ENCODE data around the gene PIEZO2.

PIEZO2 gene

DNA sequence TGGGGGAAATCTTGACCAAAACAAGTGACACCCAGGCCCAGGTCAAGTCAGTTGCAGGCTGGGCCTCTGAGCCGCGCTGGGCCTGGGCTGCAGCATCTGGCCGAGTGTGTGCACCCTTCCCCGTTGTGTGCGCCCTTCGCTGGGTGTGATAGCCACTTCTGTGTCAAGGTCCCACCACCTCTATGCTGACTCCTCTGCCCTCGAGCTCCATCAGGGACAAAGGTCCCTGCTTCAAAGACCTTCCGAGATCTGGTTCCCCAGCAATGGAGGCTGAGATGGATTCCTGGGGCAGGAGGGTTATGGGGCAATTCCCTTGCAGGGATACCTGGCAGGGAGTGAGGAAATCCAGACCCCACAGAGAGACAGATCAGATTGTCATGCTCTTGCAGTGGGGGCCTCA, 93.6 kb downstream of the PIEZO2 start:
- DNase-seq, result no peak

DNA sequence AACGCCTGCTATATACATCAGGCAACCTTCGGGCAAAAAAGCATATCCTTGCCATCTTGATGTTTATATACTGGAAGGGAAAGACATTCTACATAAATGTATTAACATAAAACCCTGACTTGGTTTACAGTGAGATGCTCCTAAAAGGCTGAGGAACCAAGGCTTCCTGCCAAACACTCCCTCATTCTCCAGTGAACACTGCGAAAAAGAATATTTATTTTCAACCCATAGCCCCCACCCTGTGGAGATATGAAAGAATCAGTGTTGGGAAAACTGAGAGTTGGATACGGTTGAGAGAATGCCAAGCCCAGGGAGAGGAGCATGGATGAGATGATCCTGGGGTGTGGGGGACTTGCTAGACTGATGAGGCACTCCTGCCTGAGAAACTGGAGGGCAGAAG, 94.9 kb downstream of the PIEZO2 start:
- no peak for DNase-seq

DNA sequence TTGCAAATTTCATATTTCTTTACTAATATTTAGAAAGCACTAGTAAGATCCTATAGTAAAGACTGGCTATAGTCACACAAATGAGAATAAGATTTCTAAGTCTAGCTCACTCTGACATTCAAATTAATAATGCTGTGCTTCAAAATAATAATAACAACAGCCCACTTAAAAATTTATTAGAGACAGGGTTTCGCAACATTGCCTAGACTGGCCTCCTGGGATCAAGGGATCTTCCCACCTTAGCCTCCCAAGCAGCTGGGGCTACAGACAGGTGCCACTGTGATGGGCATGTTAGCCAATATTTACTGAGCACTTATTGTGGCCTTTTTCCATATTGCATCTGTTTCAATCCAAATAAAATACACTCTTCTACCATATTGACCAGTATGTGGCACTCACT, 96.1 kb downstream of the PIEZO2 start:
- no peak for DNase-seq

DNA sequence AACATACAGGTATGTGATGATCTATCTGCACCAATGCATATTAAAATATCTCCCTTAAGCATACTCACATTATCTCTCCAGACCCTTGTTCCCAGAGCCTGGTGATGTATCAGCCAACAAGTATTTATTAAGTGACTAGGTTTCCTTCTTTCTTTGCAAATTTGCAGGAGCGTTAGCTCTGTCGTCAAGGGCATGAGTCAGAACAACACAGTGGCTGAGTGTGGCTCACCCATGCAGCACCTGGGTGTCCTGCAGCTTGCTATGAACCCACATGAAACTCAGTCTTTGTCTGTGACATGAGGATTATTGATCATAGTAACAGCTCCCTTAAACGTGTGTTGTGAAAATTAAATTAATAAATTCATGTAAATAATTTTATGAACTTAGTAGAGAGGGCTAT, 96.6 kb downstream of the PIEZO2 start:
- no peak for DNase-seq

DNA sequence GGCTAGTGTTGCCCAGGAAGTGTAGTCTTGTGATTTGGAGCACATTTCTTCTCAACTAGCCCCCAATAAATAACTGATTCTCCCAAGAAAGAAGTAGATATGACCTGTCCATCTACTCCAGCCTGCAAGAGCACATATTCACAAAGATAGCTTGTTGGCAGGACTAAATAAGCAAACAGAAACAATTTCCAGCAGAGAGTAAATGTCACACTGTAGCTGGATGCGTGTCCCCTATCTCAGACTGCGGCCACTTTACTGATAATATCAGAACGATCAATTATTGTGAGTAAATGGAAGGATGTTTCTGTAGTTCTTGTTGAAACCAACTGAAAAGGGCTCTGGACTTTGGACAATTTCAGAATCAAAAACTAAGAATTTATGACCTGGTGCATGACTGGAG, 97.9 kb downstream of the PIEZO2 start:
- no peak for DNase-seq

DNA sequence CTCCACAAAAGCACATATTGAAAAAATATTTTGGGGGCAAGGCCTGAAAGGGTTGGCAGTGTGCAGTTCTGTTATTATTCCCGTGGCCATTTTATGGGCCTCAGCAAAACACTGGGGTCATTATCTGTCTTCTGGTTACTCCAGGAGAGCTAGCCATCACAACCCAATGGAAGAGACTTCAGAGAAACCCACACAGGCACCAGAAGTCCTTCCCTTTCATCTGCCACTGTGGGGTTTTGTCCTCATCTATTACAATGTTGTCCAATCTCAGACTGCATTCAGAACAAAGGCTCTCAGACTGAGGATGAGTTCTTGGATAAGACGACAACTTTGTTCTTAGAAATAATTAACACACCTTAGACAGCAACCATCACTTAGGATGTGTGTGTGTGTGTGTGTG, 98.4 kb downstream of the PIEZO2 start:
- no peak for DNase-seq

DNA sequence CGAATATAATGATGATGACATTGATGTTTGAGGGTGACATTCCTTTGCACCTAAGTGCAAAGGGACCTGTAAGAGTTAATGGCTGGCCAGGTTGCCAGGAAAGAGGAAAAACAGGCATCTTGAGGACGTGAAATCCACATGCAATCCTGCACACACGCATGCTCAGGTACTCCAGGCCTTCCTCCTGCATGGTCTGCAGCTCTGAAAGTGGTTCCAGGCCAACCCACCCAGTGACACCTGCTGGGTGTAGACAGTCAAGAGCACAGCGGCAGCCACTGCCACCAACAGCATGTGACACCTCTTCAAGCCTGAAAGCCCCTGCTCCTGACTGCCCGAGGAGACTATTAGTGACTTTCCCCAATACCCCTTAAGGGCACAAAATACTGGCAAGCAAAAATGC, 101.6 kb downstream of the PIEZO2 start:
- no peak for DNase-seq

DNA sequence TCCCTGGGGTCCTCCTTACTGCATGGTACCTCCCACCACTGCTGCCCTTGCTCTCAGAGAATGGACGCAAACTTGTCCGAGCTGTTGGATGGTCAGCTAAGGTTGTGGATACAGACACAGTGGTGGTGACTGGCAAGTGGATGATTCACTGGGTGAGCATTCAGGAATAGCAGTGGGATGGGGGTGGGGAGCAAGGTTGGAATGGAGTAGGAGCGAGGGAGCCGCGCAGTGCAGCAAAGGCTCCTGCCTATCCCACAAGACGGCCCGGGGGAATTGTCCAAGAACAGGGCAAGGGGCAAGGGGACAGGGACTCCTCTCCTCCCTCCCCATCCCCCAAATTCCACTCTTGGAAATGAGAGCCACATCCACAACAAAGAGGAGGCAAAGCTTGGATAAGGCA, 102.2 kb downstream of the PIEZO2 start:
- no peak for DNase-seq

DNA sequence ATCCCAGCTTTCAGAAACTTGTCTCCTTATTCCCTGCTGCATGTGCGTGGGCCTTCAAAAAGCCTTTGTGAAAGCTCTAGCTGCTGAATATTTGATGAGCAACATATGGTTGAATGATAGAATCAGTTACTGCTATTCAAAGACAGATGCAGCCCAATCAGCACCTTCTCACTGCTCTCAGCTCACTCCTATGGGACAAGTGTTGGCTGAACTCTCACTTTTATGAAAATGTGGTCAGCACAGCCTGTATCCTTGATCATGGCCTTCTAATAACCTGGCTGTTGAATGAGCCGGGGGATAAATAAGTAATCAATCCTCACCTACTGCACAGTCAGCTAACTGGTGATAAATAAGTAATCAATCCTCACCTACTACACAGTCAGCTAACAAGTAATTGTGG, 103.2 kb downstream of the PIEZO2 start:
- DNase-seq, result no peak

DNA sequence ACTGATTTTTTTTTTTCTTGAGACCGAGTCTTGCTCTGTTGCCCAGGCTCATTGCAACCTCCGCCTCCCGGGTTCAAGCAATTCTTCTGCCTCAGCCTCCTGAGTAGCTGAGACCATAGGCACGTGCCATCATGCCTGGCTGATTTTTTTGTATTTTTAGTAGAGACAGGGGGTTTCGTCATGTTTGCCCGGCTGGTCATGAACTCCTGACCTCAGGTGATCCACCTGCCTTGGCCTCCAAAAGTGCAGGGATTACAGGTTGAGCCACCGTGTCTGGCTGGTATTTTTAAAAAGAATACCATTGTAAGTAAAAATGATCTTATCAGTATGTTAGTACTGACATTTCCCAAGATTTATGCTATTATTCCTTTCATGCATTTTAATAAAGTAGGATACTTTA, 105.7 kb downstream of the PIEZO2 start:
- DNase-seq, result no peak

DNA sequence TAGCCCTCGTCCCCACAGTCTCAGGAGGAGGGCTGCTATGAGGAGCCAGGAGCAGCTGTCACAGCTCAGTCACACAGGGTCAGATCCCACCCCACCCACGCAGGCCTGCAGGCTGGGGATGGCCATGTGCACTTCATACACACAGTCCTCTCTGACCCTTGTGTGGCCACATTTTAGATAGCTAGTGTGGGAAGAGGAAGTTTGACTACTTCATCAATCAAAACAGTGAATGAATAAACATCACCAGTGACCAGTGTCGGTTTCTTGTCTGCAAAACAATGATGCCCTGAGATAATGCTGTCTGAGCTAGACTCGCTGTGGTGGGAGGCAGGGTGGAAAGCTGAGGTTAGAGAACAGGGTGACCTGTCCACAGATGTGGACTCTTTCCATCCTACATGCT, 107.1 kb downstream of the PIEZO2 start:
- DNase-seq, result no peak

DNA sequence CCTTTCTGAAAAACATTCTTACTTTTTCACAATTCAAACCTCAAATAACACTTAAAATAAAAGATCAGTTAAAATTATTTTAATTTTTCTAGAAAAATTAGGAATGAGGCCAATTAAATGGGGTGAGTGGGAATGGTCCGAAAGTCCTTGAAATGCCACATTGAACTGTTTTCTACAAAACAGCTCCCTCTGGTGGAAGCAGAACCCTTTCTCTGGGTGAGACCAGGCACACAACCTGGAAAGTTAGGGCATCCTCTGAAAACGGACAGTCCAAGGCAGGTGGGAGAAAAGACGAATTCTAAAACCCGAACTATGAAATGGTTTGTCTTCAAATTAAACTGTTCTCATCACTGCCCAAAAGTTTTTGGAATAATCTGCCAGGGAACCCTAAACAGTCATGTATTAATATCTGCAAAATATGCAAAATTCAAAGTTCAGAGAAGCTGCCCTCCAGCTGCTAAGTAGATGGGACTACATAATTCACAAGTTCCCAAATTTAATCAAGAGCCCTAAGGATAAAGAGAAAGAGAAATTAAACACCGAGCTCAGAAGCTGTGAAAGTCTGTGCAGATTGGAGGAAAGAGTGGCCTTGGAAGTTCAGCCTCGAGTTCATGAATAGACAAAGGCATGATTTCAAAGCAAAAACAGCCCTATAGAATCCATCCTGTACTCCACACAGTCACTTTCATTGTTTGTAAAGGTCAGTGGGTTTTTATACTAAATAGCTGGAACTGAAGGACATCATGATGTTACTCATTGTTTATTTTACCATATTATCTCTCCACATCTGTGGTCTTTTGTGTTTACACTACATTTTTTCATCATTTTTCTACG, 108.3 kb downstream of the PIEZO2 start:
- DNase-seq, result no peak

DNA sequence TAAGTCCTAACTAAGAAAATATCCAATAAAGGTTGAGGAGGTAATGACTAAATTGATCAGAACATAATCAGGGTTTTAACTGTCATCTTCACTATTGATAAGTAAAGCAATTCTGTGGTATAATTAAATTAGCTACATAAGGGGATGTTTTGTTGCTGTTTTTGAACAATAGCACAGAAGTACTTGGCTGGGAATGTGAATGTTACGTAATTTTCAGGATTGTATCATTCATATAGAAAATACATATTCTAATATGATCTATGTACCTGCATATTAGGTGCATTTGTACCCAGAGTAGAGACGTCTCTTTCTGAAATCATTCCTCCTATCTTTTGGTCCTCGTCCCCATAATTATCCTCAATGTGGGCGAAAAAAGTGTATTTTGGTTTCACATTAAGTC, 109.0 kb downstream of the PIEZO2 start:
- no peak for DNase-seq

DNA sequence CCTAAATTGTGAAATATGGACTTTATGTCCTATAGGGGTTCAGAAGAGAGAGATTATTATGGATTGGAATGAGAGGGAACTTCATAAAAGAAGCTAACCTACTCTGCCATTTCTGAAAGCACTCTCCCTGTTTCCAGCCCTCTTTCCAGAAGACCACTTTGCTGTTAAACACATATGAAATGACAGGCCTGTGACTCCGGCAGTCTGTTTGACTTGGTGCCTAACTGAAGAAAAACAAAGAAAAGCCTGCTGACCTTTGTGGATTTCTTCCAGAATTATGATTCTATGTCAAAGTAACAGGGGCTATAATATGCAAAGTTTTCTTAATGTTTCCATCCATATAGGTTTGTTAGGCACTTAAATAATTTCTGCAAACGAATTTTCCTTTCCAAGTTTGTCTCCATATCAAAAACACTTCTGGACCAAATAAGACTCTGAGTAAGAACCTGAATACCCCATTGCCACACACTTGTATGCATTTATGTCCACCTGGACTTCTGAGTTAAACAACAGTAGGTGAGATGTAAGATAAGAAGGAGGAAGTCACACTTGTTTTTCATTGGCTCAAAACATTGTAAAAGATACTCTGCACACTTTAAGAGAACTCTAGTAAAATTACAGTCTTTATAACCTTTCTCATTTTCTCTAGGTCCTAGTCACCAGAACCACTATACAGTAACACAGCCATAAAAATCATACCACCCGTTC, 111.7 kb downstream of the PIEZO2 start:
- no peak for DNase-seq

DNA sequence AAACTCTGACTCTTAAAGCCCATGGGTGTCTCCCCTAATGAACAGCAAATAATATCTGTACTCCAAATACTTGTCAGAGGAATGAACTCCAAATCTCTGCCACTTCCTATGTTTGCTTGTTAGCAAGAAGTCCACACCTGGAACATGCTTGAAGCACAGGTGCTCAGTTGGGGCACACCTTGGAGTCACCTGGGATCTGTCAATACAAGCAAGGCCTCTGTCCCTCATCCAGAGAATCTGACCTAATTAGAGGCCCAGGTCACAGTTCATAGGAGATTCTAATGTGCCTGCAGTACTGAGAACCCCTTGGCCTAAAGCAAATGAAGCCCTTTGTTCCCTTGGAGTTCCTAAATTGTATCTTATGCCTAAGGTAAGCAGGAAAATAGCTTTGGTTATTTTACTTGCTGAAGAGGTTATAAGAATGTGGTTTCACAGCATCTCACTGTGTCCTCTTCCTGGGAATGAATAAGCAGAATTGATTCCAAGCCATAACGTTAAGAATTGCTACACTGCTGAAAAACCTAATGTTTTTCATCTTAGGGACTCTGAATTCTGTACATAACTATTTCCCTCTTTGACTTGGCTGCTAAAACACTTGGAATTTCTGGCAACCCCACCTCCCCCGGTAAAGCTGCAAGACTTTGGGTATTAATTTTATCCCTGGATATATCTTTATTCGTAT, 113.4 kb downstream of the PIEZO2 start:
- no peak for DNase-seq

DNA sequence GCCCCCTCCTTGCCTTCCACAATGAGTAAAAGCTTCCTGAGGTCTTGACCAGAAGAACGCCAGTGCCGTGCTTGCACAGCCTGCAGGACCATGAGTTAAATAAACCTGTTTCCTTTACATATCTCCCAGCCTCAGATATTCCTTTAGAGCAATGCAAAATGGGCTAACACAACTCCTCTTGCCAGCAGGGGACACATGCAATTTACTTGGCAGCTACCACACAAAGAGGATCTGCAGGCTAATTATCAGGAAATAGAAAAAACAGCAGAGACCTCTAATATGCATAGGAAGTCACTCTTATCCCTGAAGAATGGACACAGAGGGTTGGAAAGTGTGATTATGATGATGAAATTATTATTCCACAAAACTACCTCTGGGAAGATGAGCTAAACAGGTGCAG, 114.0 kb downstream of the PIEZO2 start:
- no peak for DNase-seq

DNA sequence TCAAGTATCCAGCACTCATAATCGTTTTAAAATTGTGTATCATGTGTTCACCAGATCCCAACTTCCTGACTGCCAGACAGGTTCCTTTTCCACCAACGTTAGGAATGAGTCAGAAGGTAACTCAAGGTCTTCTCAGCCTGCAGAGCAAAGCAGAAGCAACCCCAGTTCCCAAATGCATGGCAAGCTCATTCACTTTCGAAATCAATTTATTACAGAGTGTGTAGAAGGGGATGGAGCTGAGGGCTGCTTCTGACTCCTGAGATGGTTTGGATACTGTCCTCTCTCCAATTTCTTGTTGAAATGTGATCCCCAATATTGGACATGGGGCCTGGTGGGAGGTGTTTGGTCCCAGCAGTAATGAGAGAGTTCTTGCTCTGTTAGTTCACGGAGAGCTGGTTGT, 114.5 kb downstream of the PIEZO2 start:
- no peak for DNase-seq

DNA sequence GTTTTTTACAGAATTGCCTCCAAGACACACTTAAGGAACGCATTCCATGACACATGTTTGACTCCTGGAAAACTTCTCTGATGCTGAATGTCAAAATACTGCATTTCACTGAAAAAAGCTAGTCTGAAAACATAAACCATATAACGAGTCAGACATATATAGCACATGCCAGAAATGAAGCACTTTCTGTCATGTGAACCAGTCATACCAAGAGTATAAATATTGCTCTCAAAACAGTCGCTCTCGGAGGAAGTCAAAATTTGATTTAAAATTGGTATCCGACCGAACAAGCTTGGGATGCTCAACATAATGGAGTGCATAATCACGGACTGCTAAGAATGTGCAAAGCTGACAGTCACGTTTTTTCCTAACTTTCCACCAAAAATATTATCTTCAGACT, 115.9 kb downstream of the PIEZO2 start:
- DNase-seq, result no peak

DNA sequence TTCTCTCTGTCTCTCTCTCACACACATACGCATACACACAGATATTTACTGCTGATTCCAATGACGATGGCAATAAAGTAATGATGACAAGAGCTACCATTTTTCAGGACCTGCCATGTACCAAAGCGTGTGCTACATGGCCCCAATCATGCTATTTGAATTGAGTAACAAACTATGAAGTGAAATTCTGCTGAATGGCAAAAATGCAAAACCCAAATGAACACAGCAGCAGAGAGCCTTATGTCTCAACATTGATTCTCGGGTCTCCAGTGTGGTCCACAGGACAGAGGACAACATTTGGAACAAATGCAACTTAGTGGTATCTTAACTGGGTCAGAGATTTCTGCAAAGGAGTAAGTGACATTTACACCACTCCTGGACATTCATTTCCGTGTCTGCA, 117.4 kb downstream of the PIEZO2 start:
- DNase-seq, result no peak

DNA sequence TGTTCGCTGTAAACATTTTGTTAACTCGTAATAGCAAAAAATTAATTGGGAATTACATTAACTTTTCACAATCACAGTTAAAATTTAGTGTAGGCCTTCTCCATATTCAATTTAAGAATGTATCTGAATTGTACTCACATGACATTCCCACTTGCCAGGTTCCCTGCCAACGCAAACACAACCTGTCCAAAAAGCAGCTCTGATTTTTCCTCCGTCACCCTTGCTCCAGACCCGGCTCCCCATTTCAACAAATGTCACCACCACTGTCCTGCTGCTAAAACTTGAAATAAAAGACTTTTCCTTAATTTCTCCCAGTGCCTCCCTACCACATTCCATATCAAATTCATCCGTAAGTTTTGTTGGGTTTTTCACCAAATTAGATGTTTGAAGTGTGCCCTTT, 120.3 kb downstream of the PIEZO2 start:
- no peak for DNase-seq

DNA sequence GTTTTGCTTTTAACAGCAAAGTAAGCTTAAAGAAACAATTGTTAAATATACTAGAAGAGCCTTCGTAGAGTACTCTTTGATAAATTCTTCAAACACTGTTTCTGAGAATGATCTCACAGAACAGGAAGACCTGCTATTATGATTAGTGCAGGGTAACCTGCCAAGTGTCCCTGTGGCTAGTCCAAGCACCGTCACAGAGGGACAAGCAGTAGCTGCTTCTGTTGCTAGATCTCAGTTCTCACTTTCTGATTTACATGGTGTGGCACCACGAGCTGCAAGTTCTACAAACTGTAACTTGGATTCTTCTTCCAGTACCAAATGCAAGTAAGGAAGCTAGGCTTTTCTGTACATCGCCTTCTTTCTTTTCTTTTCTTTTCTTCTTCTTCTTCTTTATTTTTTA, 121.5 kb downstream of the PIEZO2 start:
- DNase-seq, result no peak

DNA sequence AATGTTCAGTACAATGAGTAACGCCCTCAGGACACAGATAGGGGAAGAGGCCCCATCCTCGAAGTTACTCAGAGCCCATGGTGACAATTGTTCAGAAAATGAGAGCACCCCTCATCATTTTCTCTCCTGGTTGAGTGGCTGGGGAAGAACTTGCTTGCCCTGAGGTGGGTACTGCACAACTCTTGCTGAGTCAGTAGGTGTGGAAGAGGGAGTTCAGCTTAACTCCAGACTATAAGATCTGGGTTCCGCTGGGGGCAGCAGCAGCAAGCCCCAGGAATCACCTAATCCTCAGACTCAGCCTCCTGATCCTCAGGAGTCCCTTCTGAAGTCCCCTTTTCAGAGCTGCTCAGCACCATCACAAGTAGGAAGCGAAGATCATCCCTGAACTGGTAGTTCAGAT, 123.7 kb downstream of the PIEZO2 start:
- DNase-seq, result no peak

DNA sequence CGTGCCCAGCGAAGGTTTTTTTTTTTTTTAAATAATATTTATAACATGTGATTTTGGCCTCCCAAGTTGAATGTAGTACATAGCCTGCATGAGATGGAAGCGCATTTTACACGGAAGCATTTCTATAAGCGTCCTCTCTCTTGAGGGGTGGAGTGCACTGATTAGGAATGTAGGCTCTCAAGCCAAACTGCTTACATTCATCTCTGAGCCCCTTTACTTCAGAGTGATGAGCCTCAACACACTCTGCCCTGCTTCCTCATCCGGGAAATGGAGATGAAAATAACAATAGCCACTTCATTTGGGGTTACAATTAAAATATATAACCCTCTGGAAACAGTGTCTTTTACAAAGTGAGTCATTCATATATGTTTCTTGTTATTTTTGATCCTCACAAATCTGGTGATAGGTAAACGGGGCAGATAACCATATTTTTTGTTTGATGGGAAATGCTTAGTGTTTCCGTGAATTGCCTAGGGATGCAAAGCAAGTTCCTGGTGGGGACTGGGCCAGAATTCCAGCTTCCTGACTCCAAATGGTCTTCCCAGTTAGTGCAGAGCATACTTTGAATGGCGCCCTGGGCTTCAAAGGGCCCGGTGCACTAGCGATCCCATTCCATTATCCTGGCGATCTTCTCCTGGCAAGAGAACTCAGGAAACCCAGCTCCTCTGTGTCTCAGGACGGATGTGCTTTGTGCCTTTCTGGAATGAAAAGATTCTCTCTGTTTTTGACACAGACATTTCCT, 124.3 kb downstream of the PIEZO2 start:
- DNase-seq, result no peak
